HepG2 (cell line): ENCODE results near the gene AEBP1. TPM values are rescaled to one million over a fixed set of nuclear protein-coding genes. Genes with fewer than 3 reads are reported as not detected.

Source experiments
- AGO2 ChIP-seq: fragments of 200-400 bp; formaldehyde crosslinking; optimal IDR thresholded peaks from 2 replicates; pipeline ENCODE3; 2017; ENCODE audit warnings: mild to moderate bottlenecking, low read depth, low read length, moderate library complexity
- DNMT1 ChIP-seq: sonication (generic); formaldehyde crosslinking; IDR thresholded peaks from 2 replicates; pipeline ENCODE4 v1.5.1; 2020; ENCODE audit warnings: mild to moderate bottlenecking, missing genetic modification reagents
- FOXA3 ChIP-seq: IDR thresholded peaks from 2 replicates; pipeline ENCODE4 v1.6.1; 2016; ENCODE audit warnings: missing genetic modification reagents, missing compliant biosample characterization
- HNF4A ChIP-seq: sonication (generic); formaldehyde crosslinking; IDR thresholded peaks from 2 replicates; pipeline ENCODE4 v1.4.0; 2020; ENCODE audit warnings: missing genetic modification reagents
- MAF1 ChIP-seq: sonication (generic); formaldehyde crosslinking; IDR thresholded peaks from 2 replicates; pipeline ENCODE4 v1.5.0; 2020; ENCODE audit warnings: missing genetic modification reagents, borderline replicate concordance
- NAIF1 ChIP-seq: sonication (generic); formaldehyde crosslinking; IDR thresholded peaks from 2 replicates; pipeline ENCODE4 v1.5.0; 2020; ENCODE audit warnings: mild to moderate bottlenecking, missing genetic modification reagents, borderline replicate concordance
- SIX1 ChIP-seq: sonication (generic); formaldehyde crosslinking; IDR thresholded peaks from 2 replicates; pipeline ENCODE4 v1.4.0; 2020; ENCODE audit warnings: missing genetic modification reagents, borderline replicate concordance
- ZFYVE20 ChIP-seq: sonication (generic); formaldehyde crosslinking; IDR thresholded peaks from 2 replicates; pipeline ENCODE4 v1.8.0; 2023; ENCODE audit warnings: low read depth, mild to moderate bottlenecking, moderate library complexity, missing genetic modification reagents, borderline replicate concordance
- ZMYM3 ChIP-seq: sonication (generic); formaldehyde crosslinking; IDR thresholded peaks from 2 replicates; pipeline ENCODE4 v1.5.1; 2020; ENCODE audit warnings: mild to moderate bottlenecking, missing genetic modification reagents
- ZNF24 ChIP-seq: fragments of 450-650 bp; IDR thresholded peaks from 2 replicates; pipeline ENCODE4 v1.6.1; 2017; ENCODE audit warnings: antibody characterized with exemption, mild to moderate bottlenecking
- ZNF549 ChIP-seq: sonication (generic); formaldehyde crosslinking; IDR thresholded peaks from 2 replicates; pipeline ENCODE4 v1.5.0; 2020; ENCODE audit warnings: missing genetic modification reagents
- ZNF577 ChIP-seq: sonication (generic); formaldehyde crosslinking; IDR thresholded peaks from 2 replicates; pipeline ENCODE4 v1.4.0; 2020; ENCODE audit warnings: mild to moderate bottlenecking, low read depth, missing genetic modification reagents, borderline replicate concordance
- ZNF619 ChIP-seq: sonication (generic); formaldehyde crosslinking; IDR thresholded peaks from 2 replicates; pipeline ENCODE4 v1.4.0; 2020; ENCODE audit warnings: mild to moderate bottlenecking, missing genetic modification reagents
- ZNF724P ChIP-seq: sonication (generic); formaldehyde crosslinking; IDR thresholded peaks from 2 replicates; pipeline ENCODE4 v1.8.0; 2022; ENCODE audit warnings: missing genetic modification reagents, borderline replicate concordance
- ZSCAN25 ChIP-seq: sonication (generic); formaldehyde crosslinking; IDR thresholded peaks from 2 replicates; pipeline ENCODE4 v1.8.0; 2022; ENCODE audit warnings: mild to moderate bottlenecking, missing genetic modification reagents
- polyA plus RNA-seq, 8 experiments: library from polyadenylated mRNA; depleted of rRNA in 3 of 8; stranded (reverse) in 7 of 8; unstranded in 1 of 8; fragments of >200 nt; fragmentation: Illumina TruSeq in 4 of 8; extraction: Trizol in 4 of 8; gene quantifications; 2 replicates each; pipeline versions ENCODE4 v1.2.1 to v1.2.3, GENCODE V29; 2011 to 2016; ENCODE audit warnings: low read depth in 4 of 8, missing spikeins in 1 of 8, mixed read lengths in 1 of 8; ENCODE audit not compliant: insufficient read depth in 1 of 8
- total RNA-seq, 5 experiments: library from RNA; depleted of rRNA; stranded (reverse); fragments of >200 nt; fragmentation: Illumina TruSeq; extraction: Trizol; gene quantifications; 2 replicates each; pipeline ENCODE4 v1.2.3, GENCODE V29; 2016; ENCODE audit warnings: low read depth in 1 of 5
- TF ChIP-seq, protein P1 (sequence below): sonication (generic); formaldehyde crosslinking; IDR thresholded peaks from 2 replicates; pipeline ENCODE4 v1.8.1; 2023; ENCODE audit warnings: mild to moderate bottlenecking, moderate library complexity, missing genetic modification reagents
- TF ChIP-seq, protein P2 (sequence below): sonication (generic); formaldehyde crosslinking; conservative IDR thresholded peaks from 2 replicates; pipeline ENCODE4 v1.4.0; 2020; ENCODE audit warnings: missing genetic modification reagents
- TF ChIP-seq, protein P3 (sequence below): sonication (generic); formaldehyde crosslinking; IDR thresholded peaks from 2 replicates; pipeline ENCODE4 v1.5.0; 2020; ENCODE audit warnings: mild to moderate bottlenecking, missing genetic modification reagents
- TF ChIP-seq, protein P4 (sequence below): sonication (generic); formaldehyde crosslinking; IDR thresholded peaks from 2 replicates; pipeline ENCODE4 v1.5.1; 2020; ENCODE audit warnings: mild to moderate bottlenecking, missing genetic modification reagents, moderate library complexity
- TF ChIP-seq, protein P5 (sequence below): sonication (generic); formaldehyde crosslinking; IDR thresholded peaks from 2 replicates; pipeline ENCODE4 v1.4.0; 2020; ENCODE audit warnings: missing genetic modification reagents; ENCODE audit errors: not compliant biosample characterization
- TF ChIP-seq, protein P6 (sequence below): IDR thresholded peaks from 2 replicates; pipeline ENCODE4 v1.6.1; 2016; ENCODE audit warnings: missing compliant biosample characterization, missing genetic modification reagents, borderline replicate concordance
- TF ChIP-seq, protein P7 (sequence below): sonication (generic); formaldehyde crosslinking; IDR thresholded peaks from 2 replicates; pipeline ENCODE4 v1.5.0; 2020; ENCODE audit warnings: missing genetic modification reagents, mild to moderate bottlenecking, borderline replicate concordance

AEBP1 gene
- total and polyA plus RNA-seq, 2 of the 13 experiments (the other 11 are each of a cell fraction or from before 2014, with no cell fraction given) = 0.22 to 0.55 TPM

DNA sequence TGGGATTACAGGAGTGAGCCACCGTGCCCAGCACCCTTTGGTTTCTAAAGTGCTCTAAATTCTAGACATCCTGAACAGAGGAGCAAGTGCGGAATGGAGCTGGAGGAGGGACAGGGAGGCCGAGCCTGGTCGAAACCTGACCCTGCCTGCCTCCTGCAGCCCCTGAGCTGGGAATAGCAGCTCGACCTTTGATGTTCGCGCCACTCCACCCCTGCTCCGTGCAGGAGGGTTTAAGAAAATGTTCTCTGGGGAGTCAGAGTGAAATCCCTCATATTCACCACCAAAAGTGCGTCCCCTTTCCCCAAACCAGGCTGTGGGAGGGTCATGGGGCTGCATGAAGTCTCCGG lies 40.6 kb upstream of the AEBP1 start (continued):
- TF ChIP-seq, protein P1, sequence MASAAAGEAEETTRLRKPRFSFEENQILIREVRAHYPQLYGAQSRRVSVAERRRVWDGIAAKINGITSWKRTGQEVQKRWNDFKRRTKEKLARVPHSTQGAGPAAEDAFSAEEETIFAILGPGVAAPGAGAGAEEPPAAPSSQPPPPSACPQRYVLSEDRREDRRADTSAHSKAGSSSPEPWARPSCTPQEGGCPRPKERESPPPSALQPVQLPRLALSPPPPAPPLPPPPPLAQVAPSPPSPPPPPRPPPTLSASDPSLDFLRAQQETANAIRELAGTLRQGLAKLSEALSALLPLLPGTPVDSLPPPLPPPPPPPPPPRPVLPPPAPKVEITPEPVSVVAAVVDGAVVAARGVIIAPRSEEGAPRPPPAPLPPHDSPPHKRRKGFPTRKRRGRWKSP (CRISPR knock-in tag) = no peak
- no peak for TF ChIP-seq HNF4A (CRISPR knock-in tag)
- no peak for TF ChIP-seq DNMT1 (CRISPR knock-in tag)
- TF ChIP-seq, protein P2, sequence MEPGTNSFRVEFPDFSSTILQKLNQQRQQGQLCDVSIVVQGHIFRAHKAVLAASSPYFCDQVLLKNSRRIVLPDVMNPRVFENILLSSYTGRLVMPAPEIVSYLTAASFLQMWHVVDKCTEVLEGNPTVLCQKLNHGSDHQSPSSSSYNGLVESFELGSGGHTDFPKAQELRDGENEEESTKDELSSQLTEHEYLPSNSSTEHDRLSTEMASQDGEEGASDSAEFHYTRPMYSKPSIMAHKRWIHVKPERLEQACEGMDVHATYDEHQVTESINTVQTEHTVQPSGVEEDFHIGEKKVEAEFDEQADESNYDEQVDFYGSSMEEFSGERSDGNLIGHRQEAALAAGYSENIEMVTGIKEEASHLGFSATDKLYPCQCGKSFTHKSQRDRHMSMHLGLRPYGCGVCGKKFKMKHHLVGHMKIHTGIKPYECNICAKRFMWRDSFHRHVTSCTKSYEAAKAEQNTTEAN (CRISPR knock-in tag) = no peak
- TF ChIP-seq, protein P3, sequence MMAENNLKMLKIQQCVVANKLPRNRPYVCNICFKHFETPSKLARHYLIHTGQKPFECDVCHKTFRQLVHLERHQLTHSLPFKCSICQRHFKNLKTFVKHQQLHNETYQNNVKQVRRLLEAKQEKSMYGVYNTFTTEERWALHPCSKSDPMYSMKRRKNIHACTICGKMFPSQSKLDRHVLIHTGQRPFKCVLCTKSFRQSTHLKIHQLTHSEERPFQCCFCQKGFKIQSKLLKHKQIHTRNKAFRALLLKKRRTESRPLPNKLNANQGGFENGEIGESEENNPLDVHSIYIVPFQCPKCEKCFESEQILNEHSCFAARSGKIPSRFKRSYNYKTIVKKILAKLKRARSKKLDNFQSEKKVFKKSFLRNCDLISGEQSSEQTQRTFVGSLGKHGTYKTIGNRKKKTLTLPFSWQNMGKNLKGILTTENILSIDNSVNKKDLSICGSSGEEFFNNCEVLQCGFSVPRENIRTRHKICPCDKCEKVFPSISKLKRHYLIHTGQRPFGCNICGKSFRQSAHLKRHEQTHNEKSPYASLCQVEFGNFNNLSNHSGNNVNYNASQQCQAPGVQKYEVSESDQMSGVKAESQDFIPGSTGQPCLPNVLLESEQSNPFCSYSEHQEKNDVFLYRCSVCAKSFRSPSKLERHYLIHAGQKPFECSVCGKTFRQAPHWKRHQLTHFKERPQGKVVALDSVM (CRISPR knock-in tag) = no peak
- no peak for TF ChIP-seq MAF1 (CRISPR knock-in tag)
- TF ChIP-seq ZMYM3 (CRISPR knock-in tag) = no peak
- no peak for TF ChIP-seq ZNF549 (CRISPR knock-in tag)
- TF ChIP-seq ZNF724P (CRISPR knock-in tag) = no peak
- TF ChIP-seq, protein P4, sequence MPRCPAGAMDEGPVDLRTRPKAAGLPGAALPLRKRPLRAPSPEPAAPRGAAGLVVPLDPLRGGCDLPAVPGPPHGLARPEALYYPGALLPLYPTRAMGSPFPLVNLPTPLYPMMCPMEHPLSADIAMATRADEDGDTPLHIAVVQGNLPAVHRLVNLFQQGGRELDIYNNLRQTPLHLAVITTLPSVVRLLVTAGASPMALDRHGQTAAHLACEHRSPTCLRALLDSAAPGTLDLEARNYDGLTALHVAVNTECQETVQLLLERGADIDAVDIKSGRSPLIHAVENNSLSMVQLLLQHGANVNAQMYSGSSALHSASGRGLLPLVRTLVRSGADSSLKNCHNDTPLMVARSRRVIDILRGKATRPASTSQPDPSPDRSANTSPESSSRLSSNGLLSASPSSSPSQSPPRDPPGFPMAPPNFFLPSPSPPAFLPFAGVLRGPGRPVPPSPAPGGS (CRISPR knock-in tag) = no peak
- peak; percentile 94 for TF ChIP-seq ZSCAN25
- TF ChIP-seq ZFYVE20 (CRISPR knock-in tag) = no peak
- TF ChIP-seq ZNF619 (CRISPR knock-in tag) = no peak
- TF ChIP-seq, protein P5, sequence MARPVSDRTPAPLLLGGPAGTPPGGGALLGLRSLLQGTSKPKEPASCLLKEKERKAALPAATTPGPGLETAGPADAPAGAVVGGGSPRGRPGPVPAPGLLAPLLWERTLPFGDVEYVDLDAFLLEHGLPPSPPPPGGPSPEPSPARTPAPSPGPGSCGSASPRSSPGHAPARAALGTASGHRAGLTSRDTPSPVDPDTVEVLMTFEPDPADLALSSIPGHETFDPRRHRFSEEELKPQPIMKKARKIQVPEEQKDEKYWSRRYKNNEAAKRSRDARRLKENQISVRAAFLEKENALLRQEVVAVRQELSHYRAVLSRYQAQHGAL (CRISPR knock-in tag) = no peak
- TF ChIP-seq NAIF1 (CRISPR knock-in tag) = no peak
- no peak for TF ChIP-seq FOXA3 (CRISPR knock-in tag)
- TF ChIP-seq, protein P6, sequence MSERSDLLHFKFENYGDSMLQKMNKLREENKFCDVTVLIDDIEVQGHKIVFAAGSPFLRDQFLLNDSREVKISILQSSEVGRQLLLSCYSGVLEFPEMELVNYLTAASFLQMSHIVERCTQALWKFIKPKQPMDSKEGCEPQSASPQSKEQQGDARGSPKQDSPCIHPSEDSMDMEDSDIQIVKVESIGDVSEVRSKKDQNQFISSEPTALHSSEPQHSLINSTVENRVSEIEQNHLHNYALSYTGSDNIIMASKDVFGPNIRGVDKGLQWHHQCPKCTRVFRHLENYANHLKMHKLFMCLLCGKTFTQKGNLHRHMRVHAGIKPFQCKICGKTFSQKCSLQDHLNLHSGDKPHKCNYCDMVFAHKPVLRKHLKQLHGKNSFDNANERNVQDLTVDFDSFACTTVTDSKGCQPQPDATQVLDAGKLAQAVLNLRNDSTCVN = no peak
- no peak for TF ChIP-seq ZNF24
- 0 out of 2 replicates have a peak, but pooled peaks have one; percentile 22 for TF ChIP-seq SIX1 (CRISPR knock-in tag)
- TF ChIP-seq, protein P7, sequence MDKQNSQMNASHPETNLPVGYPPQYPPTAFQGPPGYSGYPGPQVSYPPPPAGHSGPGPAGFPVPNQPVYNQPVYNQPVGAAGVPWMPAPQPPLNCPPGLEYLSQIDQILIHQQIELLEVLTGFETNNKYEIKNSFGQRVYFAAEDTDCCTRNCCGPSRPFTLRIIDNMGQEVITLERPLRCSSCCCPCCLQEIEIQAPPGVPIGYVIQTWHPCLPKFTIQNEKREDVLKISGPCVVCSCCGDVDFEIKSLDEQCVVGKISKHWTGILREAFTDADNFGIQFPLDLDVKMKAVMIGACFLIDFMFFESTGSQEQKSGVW = no peak
- TF ChIP-seq AGO2 = no peak
- no peak for TF ChIP-seq ZNF577 (CRISPR knock-in tag)
